Stimulated activated CD8-positive, alpha-beta memory T cell treated with anti-CD3 and anti-CD28 coated beads, Interleukin-4, amount 100 ng/mL, for 48 hours (primary cell): ENCODE measurements around the gene TIMM44.
"Not testable (repeated sequence)": the region's sequence is repeated elsewhere in the genome, so short reads cannot be mapped to it uniquely, and the experiment has no call there.

ENCODE experiments used
- DNase-seq: peaks from one replicate; pipeline ENCODE4 v3.0.0-alpha.2; 2020

TIMM44 gene

DNA sequence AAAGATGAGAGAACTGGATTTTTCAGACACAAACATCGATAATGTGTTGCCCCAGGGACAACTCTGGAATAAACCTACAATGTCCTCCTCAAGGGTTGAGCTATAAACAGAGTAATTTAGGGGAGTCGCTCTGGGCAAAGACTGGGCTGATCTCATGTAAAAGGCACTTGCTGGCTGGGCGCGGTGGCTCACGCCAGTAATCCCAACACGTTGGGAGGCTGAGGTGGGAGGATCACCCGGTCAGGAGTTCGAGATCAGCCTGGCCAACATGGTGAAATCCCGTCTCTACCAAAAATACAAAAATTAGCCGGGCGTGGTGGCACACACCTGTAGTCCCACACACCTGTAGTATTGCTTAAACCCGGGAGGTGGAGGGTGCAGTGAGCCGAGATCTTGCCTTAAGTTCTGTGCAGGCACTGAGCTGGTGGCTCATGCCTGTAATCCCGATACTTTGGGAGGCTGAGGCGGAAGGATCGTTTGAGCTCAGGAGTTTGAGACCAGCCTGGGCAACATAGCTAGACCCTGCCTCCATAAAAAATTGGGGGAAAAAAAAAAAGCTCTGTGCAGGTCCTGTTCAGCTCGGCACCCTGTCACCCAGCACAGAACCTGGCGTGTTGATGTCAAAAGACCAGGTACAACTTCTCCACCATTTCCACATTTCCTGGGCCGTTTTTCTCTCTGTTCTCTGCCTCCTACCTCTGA lies 1.4 kb downstream of the TIMM44 start:
- no peak for DNase-seq

DNA sequence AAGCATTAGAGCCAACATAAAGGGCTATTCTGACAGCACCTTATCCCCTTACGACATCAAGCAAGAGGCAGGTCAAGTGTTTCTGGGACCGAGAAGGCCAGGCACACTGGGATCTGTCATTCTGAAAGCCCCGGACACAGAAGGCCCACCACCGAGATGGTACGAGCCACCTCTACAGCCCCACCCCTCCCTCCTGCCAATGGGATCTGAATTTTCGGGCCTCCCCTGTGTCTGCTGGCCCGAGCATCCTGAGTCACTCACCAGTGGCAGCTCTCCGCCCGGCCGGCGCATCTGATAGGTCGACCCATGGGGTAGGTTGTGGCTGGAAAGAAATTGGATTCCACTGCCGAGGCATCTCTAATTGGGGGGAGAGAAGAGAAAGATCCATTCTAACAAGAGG lies 2.6 kb downstream of the TIMM44 start:
- no peak for DNase-seq

DNA sequence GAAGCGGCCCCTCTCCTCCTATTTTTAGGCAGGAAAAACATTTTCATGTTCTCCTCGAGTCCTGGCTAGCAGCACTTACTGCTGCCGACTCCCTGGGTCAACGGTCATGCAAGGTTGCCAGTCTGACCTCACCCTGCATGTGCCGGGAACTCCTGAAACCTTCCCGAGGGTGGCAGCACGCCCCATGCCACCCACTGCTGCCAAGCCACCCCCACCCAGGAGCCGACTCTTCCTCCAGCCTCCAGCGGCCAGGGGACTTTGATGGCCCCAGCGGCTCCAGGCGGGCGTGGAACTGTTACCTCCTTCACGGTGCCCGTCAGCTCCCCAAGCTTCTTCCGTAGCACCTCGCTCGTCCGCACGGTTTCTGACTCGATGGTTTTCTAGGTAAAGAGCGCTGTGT lies 8.7 kb downstream of the TIMM44 start:
- DNase-seq: no peak

DNA sequence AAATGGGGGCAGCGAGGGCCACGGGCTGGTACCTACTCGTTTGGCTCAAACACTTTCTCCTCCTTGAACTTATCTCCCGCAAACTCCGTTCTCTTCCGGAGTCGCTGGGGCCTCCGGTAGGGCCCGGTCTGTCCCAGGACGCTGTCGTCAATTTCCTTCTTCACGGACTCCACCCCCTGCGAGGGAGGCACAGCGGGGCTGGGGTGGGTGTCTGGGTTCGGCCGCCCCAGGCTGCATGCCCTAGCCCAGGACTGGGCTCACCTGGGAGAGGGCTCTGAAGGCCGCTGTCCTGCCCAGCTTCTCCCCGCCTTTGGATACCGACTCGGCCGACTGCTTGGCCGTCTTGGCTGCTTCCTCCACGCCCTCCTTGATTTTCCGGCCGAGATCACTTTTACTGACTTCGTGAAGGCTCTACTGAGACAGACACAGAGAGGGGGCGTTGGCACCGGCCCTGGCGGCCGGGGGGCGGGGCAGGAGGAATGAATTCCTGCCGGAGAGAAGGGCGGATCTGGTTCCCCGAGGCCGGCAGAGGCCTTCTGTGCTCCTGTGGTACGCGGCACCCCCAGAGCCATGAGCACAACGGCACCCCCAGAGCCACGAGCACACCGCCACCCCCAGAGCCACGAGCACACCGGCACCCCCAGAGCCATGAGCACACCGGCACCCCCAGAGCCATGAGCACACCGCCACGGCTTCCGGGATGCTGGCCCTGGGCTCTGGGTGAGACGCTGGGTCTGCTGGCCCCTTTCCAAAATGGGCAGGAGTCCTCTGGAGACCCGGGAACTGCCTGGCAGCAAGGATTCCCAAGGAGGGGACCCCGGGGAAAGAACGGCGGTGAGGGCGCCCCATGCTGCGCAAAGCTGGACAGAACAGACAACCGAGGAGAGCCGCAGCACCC lies 9.4 kb downstream of the TIMM44 start:
- no peak for DNase-seq

DNA sequence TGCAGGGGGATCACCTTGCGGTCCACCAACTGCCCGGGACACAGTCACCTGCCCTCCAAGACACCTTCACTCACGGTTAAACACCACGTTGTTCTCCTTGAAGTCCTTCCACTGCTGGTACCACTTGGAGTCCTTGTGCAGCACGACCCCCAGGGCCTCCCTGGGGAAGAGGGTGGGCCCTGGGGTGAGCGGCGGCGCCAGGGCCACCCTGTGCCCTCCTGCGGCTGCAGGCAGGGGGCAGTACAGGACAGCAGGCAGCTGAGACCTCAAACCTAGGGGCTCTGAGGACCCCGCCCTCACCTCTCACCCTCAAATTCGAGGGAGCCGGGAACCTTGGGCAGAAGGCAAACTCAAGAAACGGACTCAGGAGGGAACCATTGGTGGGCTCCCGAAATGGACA lies 10.1 kb downstream of the TIMM44 start:
- no peak for DNase-seq

DNA sequence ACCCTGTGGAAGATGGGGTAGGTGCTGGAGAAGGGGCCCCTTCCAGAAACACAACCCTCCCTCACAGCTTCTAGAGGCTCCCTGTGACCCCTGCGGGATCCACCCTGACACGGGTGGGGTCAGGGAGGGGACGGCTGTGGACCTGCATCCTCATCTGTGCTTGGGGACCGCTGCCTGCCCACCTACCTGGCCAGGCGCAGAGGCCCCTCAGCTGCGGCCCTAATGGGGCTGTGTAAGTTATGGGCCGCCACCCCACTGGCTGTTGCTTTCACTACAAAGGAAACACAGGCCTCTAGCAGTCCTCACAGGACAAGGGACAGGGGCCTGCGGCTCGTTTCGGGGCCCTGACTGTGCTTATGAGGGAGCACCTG lies 10.6 kb downstream of the TIMM44 start:
- DNase-seq: no peak

DNA sequence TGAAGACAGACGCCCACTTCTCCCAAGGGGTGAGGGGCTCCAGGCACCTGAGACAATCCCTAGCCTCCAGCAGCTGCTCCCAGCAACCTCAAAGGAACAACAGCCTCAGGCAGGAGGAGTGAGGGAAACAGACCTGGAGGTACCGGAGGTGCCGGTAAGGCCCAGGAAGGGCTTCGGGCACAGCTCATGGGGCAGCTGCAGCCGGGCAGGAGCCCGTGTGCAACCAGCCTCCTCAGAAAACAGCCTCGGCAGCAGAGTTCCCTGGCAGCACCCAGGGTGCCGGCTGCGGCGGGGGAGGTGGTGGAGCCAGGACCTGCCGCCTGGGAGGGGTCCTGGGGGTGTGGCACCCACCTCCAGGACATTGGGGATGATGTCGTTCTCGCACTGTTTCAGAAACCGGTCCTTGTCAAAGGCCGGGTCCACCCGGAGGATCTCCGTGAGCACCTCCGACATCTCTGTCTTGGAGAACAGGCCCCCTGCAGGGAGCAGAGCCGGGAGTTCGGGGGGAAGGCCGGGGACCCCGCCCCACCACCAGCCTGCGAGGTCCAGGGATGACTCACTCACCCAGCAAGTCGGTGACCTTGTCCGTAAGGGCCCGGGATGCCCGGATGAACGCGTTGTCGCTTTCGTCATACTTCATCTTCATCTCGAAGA lies 11.1 kb downstream of the TIMM44 start:
- no peak for DNase-seq

DNA sequence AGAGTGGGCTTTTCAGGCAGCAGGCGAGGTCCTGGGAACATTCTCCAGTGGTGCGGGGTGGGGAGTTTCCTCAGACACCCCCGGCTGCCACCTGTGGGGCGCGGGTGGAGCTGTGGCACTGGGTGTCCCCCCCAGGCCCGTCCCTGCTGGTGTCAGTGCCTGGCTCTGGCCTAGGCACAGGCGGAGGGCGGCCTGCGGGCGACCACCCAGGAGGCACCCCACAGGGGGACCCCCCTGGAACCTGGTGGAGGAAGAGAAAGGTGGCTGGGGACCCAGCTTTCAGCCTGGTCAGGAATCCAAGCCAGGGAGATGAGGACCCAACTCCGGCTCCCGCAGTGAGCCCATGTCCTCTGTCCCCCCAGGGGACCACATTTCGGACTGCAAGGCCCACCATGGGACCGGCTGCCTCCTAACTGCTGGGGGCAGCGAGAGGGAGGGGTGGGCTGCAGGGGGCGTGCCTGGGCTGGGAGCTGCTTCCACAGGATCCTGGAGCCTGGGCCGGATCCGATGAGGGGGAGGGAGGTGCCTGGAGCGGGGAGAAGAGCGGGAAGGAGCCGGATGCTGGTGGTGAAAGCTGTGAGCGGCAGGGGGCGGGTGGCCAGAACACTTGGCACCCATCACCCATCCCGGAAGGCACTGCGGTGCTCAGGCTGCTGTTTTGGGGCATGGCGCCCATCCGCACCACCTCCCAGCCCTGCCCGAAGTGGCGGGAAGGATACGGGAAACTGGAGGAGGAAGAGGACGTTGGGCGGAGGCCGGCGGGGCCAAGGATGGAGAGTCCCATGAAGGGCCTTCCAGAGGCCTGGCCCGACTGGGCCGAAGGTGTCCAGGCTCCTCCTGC lies 12.0 kb downstream of the TIMM44 start:
- no peak for DNase-seq

DNA sequence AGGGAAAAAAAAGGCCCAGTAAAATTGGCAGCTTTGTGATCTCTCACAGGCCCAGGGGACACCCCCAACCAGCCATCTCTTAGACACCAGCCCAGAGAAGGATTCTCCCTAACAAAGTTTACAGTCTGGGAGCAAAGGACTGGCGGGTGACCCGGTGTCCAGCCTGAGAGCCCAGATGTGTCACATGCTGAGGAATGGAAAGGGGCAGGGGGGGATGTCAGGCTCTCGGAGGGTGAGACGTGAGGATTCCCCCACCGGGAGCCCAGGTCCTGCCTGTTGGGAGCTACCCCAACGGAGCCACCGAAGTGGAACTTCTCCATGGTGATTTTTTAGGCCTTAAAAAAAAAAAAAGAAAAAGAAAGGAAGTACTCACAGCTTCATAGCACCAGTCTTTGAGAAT lies 12.7 kb downstream of the TIMM44 start:
- DNase-seq: no peak

DNA sequence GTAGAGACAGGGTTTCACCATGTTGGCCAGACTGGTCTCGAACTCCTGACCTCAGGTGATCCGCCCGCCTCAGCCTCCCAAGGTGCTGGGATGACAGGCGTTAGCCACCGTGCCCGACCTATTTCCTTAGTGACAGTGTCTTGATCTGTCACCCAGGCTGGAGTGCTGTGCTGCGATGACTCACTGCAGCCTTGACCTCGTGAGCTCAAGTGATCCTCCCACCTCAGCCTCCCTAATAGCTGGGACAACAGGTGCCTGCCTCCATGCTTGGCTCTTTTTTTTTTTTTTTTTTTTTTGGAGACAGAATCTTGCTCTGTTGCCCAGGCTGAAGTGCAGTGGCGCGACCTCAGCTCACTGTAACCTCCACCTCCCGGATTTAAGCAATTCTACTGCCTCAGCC lies 13.4 kb downstream of the TIMM44 start:
- not testable (repeated sequence) for DNase-seq

DNA sequence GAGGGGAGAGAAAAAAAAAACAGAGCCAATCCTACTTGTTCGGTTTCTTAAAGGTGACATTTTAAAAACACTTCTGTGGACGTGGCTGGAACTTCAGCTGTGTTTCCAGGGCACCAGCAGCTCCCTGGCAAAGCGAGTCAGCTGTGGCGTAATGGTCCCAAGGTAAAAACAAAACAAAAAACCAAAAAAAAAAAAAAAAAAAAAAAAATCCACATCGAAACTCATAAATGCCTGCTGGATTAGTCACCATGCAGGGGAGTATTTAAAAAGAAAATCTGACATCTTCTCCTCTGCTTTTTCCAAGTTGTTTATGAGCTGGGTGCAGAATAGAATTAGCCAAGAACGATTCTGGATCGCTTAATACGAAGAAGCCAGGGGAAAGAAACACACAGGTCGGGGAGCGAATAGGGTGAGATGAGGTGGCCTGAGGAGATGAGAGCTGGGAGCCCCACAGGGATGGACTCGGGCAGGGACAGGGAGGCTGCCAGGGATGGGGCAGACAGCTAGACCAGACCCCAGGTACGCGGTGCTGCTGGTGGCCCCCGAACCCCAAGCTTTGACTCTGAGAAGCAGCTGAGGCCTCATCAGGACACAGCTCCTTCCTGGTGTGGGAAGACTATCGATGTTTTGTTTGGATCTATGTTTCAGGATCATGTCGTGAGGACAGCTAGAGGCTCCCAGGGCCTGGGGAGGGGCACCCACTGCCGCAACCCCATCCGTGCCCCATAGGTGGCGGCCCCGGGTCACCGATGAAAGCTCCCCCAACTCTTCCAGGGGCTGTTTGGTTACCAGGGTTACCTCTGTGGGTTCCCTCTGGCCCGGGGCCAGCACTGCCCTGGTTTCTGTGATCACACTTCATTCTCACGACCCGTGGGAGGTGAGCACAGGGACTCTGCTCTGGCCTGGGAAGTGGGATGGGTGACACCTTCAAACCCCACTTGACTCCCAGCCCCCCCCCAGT lies 14.4 kb downstream of the TIMM44 start:
- DNase-seq: peak; percentile 85

DNA sequence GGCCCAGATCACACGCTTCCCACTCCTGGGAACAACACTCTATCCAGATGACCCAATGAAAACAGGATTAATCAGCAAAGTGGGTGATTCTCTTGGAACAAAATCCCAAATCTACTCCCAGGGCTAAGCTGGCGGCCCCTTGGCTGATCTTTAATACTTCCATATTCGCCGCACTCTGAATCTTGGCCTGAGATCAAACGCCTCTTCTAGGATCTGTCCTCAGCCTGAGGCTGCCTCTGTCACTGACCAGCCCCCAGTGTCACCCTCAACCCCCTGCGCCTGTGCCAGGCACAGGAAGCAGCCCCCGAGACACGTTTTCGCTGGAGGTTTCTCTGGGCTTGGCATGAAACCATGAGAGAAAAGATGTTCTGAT lies 15.1 kb downstream of the TIMM44 start:
- no peak for DNase-seq

DNA sequence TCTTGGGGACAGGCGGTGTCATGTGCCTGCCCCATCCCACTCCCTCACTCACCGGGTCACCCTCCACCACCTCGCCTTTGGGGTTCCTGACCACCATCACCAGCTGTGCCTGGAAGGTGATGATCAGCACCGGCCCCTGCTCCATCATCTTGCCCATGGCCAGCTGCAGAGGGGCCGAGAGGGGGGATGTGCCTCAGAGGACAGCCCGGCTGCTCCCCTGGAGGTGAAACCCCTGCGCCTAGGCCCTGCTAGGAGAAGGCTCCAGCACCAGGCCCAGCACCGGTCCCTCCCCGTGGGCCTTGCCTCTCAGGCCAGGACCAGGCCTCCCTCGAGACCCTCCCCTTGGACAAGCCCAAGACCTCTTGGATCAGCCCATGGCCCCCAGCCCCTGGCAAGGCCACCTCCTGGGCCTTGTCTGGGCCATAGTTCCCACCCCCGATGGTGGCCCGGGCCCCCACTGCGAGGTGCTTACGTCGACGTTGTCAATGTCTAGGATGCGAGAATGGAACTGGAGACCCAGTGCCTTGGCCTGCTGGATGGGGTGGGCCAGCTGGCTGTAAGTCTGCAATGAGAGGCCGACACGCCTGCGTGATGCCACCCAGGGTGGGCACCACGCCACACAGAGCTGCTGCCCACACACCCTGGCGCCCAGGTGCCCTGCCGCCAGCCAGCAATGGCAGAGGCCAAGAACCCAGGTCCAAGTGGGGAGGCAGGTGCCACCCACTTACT lies 15.7 kb downstream of the TIMM44 start:
- no peak for DNase-seq

DNA sequence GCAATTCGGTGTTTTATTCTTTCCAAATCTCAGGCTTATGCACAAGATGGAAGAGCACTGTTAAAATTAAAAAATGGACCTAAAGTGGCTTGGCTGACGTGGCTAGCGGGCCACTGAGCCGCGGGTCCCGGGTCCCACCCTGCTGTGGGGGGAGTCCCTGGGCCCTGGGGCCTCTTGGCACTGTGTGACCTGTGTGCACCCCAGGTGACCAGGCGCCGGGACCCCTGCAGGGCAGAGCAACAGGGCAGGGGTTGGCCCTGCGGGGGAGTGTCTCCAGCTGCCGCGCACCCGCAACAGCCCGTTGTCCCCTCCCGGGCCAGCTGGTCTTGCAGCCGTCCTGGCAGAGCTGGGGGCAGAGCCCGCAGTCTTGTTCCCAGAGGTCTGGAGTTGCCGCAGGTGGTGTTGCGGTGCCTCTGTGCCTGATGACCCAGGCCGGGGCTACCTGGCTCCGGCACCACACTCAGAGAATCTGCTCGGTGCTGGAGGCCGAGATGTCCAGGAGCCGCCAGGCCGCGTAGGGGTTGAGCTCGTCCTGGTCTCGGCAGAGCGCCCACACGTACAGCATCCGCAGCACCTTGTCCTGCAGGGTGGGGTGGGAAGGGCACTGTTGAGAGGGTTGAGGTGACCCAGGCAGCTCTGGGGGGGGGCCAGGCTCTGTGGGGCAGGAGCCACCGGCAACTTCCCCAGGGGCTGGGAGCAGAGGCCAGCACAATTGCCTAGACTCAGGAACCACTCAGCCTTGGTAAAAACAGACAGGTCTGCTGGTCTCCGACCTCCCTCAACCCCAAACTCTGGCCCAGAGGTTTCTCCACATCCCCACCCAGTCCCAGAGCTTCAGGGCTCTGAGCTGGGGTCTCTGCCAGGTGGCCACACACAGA lies 16.5 kb downstream of the TIMM44 start:
- no peak for DNase-seq

DNA sequence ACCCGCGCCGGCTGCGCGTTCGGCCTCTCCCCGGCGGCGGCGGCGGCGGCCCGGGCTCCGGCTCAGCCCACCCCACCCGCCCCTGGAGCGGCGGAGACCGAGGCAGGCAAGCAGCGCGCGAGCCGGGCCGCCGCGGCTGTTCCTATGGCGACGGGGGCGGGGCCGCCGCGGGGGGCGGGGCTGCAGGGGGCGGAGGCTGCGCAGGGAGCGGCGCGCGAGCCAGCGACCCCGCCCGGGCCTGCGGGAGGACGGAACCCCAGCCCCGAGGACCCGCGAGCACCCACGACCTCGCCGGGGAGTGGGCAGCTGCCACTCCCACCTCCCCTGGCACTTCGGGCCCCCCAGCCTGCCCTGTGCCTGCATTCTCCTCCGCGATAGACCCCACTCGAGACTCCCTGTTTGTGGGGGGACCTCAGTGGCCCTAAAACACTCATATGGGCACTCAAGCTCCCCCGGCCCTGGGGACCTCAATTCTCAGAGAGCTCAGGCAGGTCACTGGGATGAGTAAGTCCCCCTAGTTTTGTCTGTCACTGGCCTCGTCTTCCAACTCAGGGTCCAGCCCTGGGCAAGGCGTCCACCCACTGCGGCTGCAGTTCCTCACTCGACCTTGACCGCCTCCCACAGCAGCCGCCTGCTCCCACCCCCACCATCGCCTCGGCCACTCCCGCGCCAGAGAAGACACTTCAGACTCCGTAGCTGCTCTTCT lies 17.3 kb downstream of the TIMM44 start, which contains the start of gene CTXN1:
Gene CTXN1 (minus strand): TSS at position 115 of the 706 bp plus-strand sequence. CDS start 597 bp downstream, outside the sequence.
- DNase-seq: peak; percentile 87

DNA sequence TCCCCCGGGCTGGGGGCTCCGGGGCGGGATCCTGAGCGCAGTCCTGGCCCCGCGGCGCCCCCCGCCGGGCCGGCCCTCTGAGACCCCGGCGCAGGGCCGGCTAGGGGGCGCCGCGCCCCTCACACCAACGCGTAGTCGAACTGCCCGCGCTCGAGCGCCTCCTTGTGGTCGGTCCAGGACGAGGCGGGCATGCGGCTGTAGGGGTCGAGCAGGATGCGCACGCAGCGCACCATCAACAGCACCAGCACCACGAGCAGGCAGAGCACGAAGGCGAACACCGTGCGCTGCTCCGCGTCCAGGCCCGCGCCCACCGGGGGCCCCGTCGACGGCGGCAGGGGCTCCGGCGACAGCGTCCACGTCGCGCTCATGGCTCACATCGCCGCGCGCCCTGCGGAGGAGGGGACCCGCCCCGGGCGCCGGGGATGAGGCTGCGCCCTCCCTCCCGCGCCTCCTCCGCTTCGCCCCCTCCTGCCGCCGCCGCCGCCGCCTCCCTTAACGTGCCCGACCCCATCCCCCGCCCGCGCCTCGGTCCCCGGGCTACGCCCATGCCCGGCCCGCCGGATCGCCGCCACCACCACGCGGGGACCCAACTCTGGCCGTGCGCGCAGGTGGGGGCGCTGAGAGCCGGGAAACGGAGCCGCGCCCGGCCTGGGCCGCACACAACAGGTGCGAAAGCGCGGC lies 18.2 kb downstream of the TIMM44 start:
- peak; percentile 93 for DNase-seq

DNA sequence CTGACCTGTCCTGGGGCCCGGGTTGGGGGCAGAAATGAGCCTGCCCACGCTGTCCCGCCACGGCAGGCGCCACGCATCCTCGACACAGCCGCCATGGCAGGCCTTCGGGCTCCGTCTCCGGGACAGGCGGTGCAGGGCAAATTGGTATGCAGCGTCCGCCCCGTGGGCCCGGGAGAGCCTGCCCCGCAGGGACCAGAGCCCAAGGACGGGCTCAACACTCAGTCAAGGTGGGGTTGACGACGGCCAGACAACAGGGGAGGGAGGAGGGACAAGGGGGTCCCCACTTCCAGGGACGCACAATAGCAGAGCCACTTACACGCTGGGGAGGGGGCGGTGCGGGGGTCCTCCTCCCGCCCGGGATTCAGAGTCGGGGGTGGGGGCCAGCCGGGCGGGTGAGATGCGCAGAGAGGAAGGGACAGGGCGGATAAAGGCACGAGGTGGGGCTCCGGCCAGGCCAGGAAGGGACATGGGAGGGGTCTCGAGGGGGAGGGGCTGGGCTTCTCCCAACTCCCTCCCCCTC lies 18.8 kb downstream of the TIMM44 start:
- no peak for DNase-seq

DNA sequence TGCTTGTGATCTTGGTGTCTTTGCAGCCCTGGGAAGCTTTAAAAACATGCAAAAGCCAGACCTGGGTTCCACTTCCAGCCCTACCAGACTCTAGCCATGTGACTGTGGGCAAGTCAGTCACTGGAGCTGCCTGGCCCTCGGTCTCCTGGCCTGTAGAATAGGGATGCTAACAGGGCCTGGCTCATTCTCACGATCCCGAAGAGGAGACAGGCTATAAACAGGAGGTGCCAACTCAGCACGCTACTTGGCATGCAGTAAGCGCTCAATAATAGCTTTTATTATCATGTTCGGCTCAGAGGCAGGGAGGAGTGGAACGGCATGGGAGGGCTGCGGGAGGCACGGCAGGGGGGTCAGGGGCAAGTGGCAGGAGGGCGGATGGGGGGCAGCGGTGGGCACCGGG lies 19.2 kb downstream of the TIMM44 start:
- DNase-seq: no peak
